Stimulated activated CD4-positive, alpha-beta T cell treated with anti-CD3 and anti-CD28 coated beads, Interleukin-1b, Interleukin-23, amount 100 ng/mL, for 24 hours (primary cell): Measurements from ENCODE around the gene ASGR1.

Experiments used
- DNase-seq, 4 experiments: peaks; one replicate each; pipeline ENCODE4 v3.0.0-alpha.2; 2020; ENCODE audit warnings: low read depth in 4 of 4, low spot score in 1 of 4

ASGR1 gene

GRCh38 chr17:7124923-7125322 lies 54.2 kb downstream of the ASGR1 start:
- DNase-seq: no peak

- DNase-seq: no peak
These were observed 55.3 kb downstream of the ASGR1 start for GRCh38 chr17:7123844-7124243.
